Activated CD8-positive, alpha-beta memory T cell treated with anti-CD3 and anti-CD28 coated beads, Interleukin-2, amount 10 ng/mL, durations not matched to agents 7 days and 5 days (primary cell): Measurements from ENCODE around the gene PLSCR3. TPM values are rescaled to one million over a fixed set of nuclear protein-coding genes. Genes with fewer than 3 reads are reported as not detected.

ENCODE experiments used
- ATAC-seq: fragments of 150-1000 bp; cut with Tn5 transposase; one replicate; pipeline ENCODE4 v1.10.0; 2021; ENCODE audit warnings: moderate library complexity
- CTCF ChIA-PET: fragments of 350-600 bp; sonication (Branson Sonifier 250); formaldehyde crosslinking; loops from one replicate; lab custom pipeline; 2021; ENCODE audit warnings: antibody characterized with exemption; lab: Charles Lee
- DNase-seq: peaks from one replicate; pipeline ENCODE4 v3.0.0-alpha.2; 2020
- H3K27ac Mint-ChIP-seq: one replicate; pipeline ENCODE4 v1.8.0; 2021; ENCODE audit warnings: mild to moderate bottlenecking, mixed read lengths
- H3K27me3 Mint-ChIP-seq: one replicate; pipeline ENCODE4 v1.8.0; 2021; ENCODE audit warnings: mixed read lengths
- H3K36me3 Mint-ChIP-seq: one replicate; pipeline ENCODE4 v1.8.0; 2021; ENCODE audit warnings: mild to moderate bottlenecking, mixed read lengths
- H3K4me1 Mint-ChIP-seq: one replicate; pipeline ENCODE4 v1.8.0; 2021; ENCODE audit warnings: mixed read lengths
- H3K4me3 Mint-ChIP-seq: one replicate; pipeline ENCODE4 v1.8.0; 2021; ENCODE audit warnings: mild to moderate bottlenecking, moderate library complexity, mixed read lengths
- H3K9me3 Mint-ChIP-seq: one replicate; pipeline ENCODE4 v1.8.0; 2022; ENCODE audit warnings: low read depth, mixed read lengths
- total RNA-seq, 2 experiments: library from RNA; stranded (reverse); gene quantifications; one replicate each; pipeline ENCODE4 v1.2.3, GENCODE V29; 2021

The PLSCR3 gene
- total RNA-seq, 2 experiments from 2014 or later, result 65.5 to 74.2 TPM

GRCh38 chr17:7436556-7437368, 42.4 kb upstream of the PLSCR3 start:
- H3K4me3 Mint-ChIP-seq, result peak overlapping the region; percentile 86

GRCh38 chr17:7435676-7436555, 41.6 kb upstream of the PLSCR3 start:
- Mint-ChIP-seq H3K27me3 (peaks cover 18% of the 10 kb centered on the region), H3K4me1 (peaks cover 48% of the 10 kb centered on the region), H3K36me3 (peaks cover 11% of the 10 kb centered on the region), H3K27ac (peak overlapping the region; percentile 97), H3K4me3 (peak overlapping the region; percentile 86), H3K9me3 (no peaks in the 10 kb centered on the region)
- peak; percentile 38 for ATAC-seq
- DNase-seq, result peak; percentile 79
- CTCF ChIA-PET, result interaction anchor here (0.9 to 5.3 kb wide), 43 partner anchors 9 to 409 kb away, joined by 3 to 88 read pairs (median 6); partner anchors contain the start of genes ACAP1, CHRNB1, NEURL4 and NLGN2

More at GRCh38 chr17:7436556-7437368, 42.4 kb upstream of the PLSCR3 start:
- DNase-seq (peak; percentile 87), ATAC-seq (peak; percentile 71)
- peaks cover 21% of the 10 kb centered on the region for H3K27me3 Mint-ChIP-seq
- H3K36me3 Mint-ChIP-seq, result peaks cover 11% of the 10 kb centered on the region
- CTCF ChIA-PET, result interaction anchor here (0.8 to 5.3 kb wide), 53 partner anchors 9 to 408 kb away, joined by 3 to 88 read pairs (median 5); partner anchors contain the start of genes ACAP1, CHRNB1, FXR2 and NEURL4
- H3K4me1 Mint-ChIP-seq, result peaks cover 48% of the 10 kb centered on the region
- no peaks in the 10 kb centered on the region for H3K9me3 Mint-ChIP-seq
- peak overlapping the region; percentile 97 for H3K27ac Mint-ChIP-seq

GRCh38 chr17:7432296-7432695, 38.0 kb upstream of the PLSCR3 start:
- no peaks in the 10 kb centered on the region for H3K9me3 Mint-ChIP-seq
- H3K4me3 Mint-ChIP-seq, result no peak overlapping the region
- no peak overlapping the region for H3K27ac Mint-ChIP-seq
- no peaks in the 10 kb centered on the region for H3K27me3 Mint-ChIP-seq
- H3K36me3 Mint-ChIP-seq, result no peaks in the 10 kb centered on the region
- peaks cover 20% of the 10 kb centered on the region for H3K4me1 Mint-ChIP-seq
- ATAC-seq (no peak), DNase-seq (no peak)
- CTCF ChIA-PET, result interaction anchor here (1.0 kb wide), 1 partner anchor 28 kb away, joined by 3 read pairs; the partner anchor contains the start of gene TMEM256

- no peaks in the 10 kb centered on the region for H3K36me3 Mint-ChIP-seq
- H3K27me3 Mint-ChIP-seq, result no peaks in the 10 kb centered on the region
- no peak for ATAC-seq
Observed at GRCh38 chr17:7431231-7431630, 36.9 kb upstream of the PLSCR3 start.

GRCh38 chr17:7429722-7430121, 35.4 kb upstream of the PLSCR3 start:
- no peak overlapping the region for H3K27ac Mint-ChIP-seq
- CTCF ChIA-PET, result no interaction called here
- no peak for ATAC-seq
- no peaks in the 10 kb centered on the region for H3K4me1 Mint-ChIP-seq
- no peaks in the 10 kb centered on the region for H3K36me3 Mint-ChIP-seq
- no peaks in the 10 kb centered on the region for H3K9me3 Mint-ChIP-seq
- no peaks in the 10 kb centered on the region for H3K27me3 Mint-ChIP-seq
- no peak overlapping the region for H3K4me3 Mint-ChIP-seq
- DNase-seq, result no peak

More at GRCh38 chr17:7431231-7431630, 36.9 kb upstream of the PLSCR3 start:
- CTCF ChIA-PET, result interaction anchor here (0.6 kb wide), 1 partner anchor 227 kb away, joined by 3 read pairs; no protein-coding TSS in a partner anchor
- no peak overlapping the region for H3K4me3 Mint-ChIP-seq
- no peak overlapping the region for H3K27ac Mint-ChIP-seq
- peaks cover 11% of the 10 kb centered on the region for H3K4me1 Mint-ChIP-seq
- H3K9me3 Mint-ChIP-seq, result no peaks in the 10 kb centered on the region
- no peak for DNase-seq

GRCh38 chr17:7428557-7428956, 34.2 kb upstream of the PLSCR3 start, which contains the start of gene SPEM3:
SPEM3 (plus strand) TSS chr17:7428857; CDS start chr17:7428903, 46 bp downstream.
- Mint-ChIP-seq H3K36me3 (no peaks in the 10 kb centered on the region), H3K4me3 (no peak within 1 kb of the TSS), H3K27me3 (no peaks in the 10 kb centered on the region), H3K4me1 (no peaks in the 10 kb centered on the region), H3K27ac (no peak within 1 kb of the TSS), H3K9me3 (no peaks in the 10 kb centered on the region)
- DNase-seq (no peak), ATAC-seq (no peak)
- CTCF ChIA-PET, result no interaction called here

- Mint-ChIP-seq H3K9me3 (no peaks in the 10 kb centered on the region), H3K4me1 (no peaks in the 10 kb centered on the region), H3K4me3 (no peak overlapping the region), H3K36me3 (no peaks in the 10 kb centered on the region), H3K27me3 (no peaks in the 10 kb centered on the region), H3K27ac (no peak overlapping the region)
- CTCF ChIA-PET, result interaction anchor here (0.9 kb wide), 1 partner anchor 9 kb away, joined by 3 read pairs; no protein-coding TSS in a partner anchor
- ATAC-seq (no peak), DNase-seq (no peak)
Observed at GRCh38 chr17:7427549-7427948, 33.2 kb upstream of the PLSCR3 start.

- Mint-ChIP-seq H3K27me3 (no peaks in the 10 kb centered on the region), H3K4me3 (no peak overlapping the region), H3K9me3 (no peaks in the 10 kb centered on the region), H3K4me1 (no peaks in the 10 kb centered on the region), H3K36me3 (no peaks in the 10 kb centered on the region), H3K27ac (no peak overlapping the region)
- ATAC-seq (no peak), DNase-seq (no peak)
- CTCF ChIA-PET, result interaction anchor here (0.9 kb wide), 1 partner anchor 9 kb away, joined by 3 read pairs; no protein-coding TSS in a partner anchor
Observed at GRCh38 chr17:7426896-7427489, 32.7 kb upstream of the PLSCR3 start.

GRCh38 chr17:7426203-7426863, 32.0 kb upstream of the PLSCR3 start:
- H3K27ac Mint-ChIP-seq, result no peak overlapping the region
- CTCF ChIA-PET, result interaction anchor here (1.1 kb wide), 1 partner anchor 13 kb away, joined by 4 read pairs; no protein-coding TSS in a partner anchor
- no peaks in the 10 kb centered on the region for H3K9me3 Mint-ChIP-seq
- no peaks in the 10 kb centered on the region for H3K27me3 Mint-ChIP-seq
- DNase-seq (no peak), ATAC-seq (no peak)
- H3K4me1 Mint-ChIP-seq, result no peaks in the 10 kb centered on the region
- H3K4me3 Mint-ChIP-seq, result no peak overlapping the region
- H3K36me3 Mint-ChIP-seq, result no peaks in the 10 kb centered on the region

GRCh38 chr17:7425756-7426155, 31.4 kb upstream of the PLSCR3 start:
- no peak for ATAC-seq
- Mint-ChIP-seq H3K27me3 (no peaks in the 10 kb centered on the region), H3K27ac (no peak overlapping the region), H3K9me3 (no peaks in the 10 kb centered on the region), H3K36me3 (no peaks in the 10 kb centered on the region), H3K4me1 (no peaks in the 10 kb centered on the region), H3K4me3 (no peak overlapping the region)
- no peak for DNase-seq
- CTCF ChIA-PET, result interaction anchor here (1.1 kb wide), 1 partner anchor 13 kb away, joined by 4 read pairs; no protein-coding TSS in a partner anchor

- H3K36me3 Mint-ChIP-seq, result no peaks in the 10 kb centered on the region
- H3K4me1 Mint-ChIP-seq, result no peaks in the 10 kb centered on the region
- DNase-seq (no peak), ATAC-seq (no peak)
- no peak within 1 kb of the TSS for H3K27ac Mint-ChIP-seq
- CTCF ChIA-PET, result interaction anchor here (1.1 kb wide), 1 partner anchor 12 kb away, joined by 4 read pairs; no protein-coding TSS in a partner anchor
- H3K4me3 Mint-ChIP-seq, result no peak within 1 kb of the TSS
- H3K9me3 Mint-ChIP-seq, result no peaks in the 10 kb centered on the region
- no peaks in the 10 kb centered on the region for H3K27me3 Mint-ChIP-seq
Observed at GRCh38 chr17:7425316-7425715, 31.0 kb upstream of the PLSCR3 start, which contains the start of gene SPEM2. SPEM2 (plus strand) TSS chr17:7425616; CDS start chr17:7425689, 73 bp downstream.

- no peaks in the 10 kb centered on the region for H3K9me3 Mint-ChIP-seq
- ATAC-seq (no peak), DNase-seq (no peak)
- H3K27ac Mint-ChIP-seq, result no peak overlapping the region
- no peaks in the 10 kb centered on the region for H3K4me1 Mint-ChIP-seq
- CTCF ChIA-PET, result interaction anchor here (0.7 to 1.5 kb wide), 4 partner anchors 11 to 166 kb away, joined by 3 to 5 read pairs (median 3); no protein-coding TSS in a partner anchor
- H3K4me3 Mint-ChIP-seq, result no peak overlapping the region
- no peaks in the 10 kb centered on the region for H3K36me3 Mint-ChIP-seq
- H3K27me3 Mint-ChIP-seq, result no peaks in the 10 kb centered on the region
Observed at GRCh38 chr17:7423679-7424078, 29.4 kb upstream of the PLSCR3 start.
